Endothelial cell of umbilical vein (primary cell): ENCODE data around the gene METAP1. TPM values are rescaled to one million over a fixed set of nuclear protein-coding genes. Genes with fewer than 3 reads are reported as not detected.
"Not testable (repeated sequence)": the region's sequence is repeated elsewhere in the genome, so short reads cannot be mapped to it uniquely, and the experiment has no call there.

Experiments used
- BruUV-seq: library from RNA; stranded (reverse); fragments of 400-500 nt; replicated peaks from 2 replicates; lab custom pipeline; 2021; lab: Mats Ljungman, UMichigan
- CTCF ChIA-PET: fragments of 300-600, 350-600 bp; sonication (Branson Sonifier 250); formaldehyde crosslinking; loops from one replicate; lab custom pipeline; 2021; ENCODE audit warnings: antibody characterized with exemption, inconsistent platforms; lab: Charles Lee
- POLR2A ChIA-PET: fragments of 300-600, 350-600 bp; sonication (Branson Sonifier 250); formaldehyde crosslinking; loops from one replicate; lab custom pipeline; 2021; ENCODE audit warnings: antibody characterized with exemption, inconsistent platforms; lab: Charles Lee
- DNase-seq: peaks from one replicate; pipeline ENCODE4 v3.0.0-alpha.2; 2011; ENCODE audit warnings: low read depth, low spot score
- FAIRE-seq: peaks from 2 replicates; lab custom pipeline; 2011; peaks lifted over from hg19 to GRCh38; lab: Jason Lieb, UNC
- H2AFZ ChIP-seq: 2 replicates; pipeline ENCODE4 v1.6.0; 2012; ENCODE audit warnings: low read depth, low read length, control low read depth, inconsistent platforms
- H3K27ac ChIP-seq: 2 replicates; pipeline ENCODE4 v1.5.1; 2011; ENCODE audit warnings: low read depth, mild to moderate bottlenecking, control low read depth, low read length, moderate library complexity; ENCODE audit not compliant: insufficient read depth
- H3K27me3 ChIP-seq, 2 experiments: 2 replicates each; pipeline versions ENCODE4 v1.6.0 to v1.6.1; 2011; ENCODE audit warnings: low read length in 2 of 2, mixed read lengths in 1 of 2; ENCODE audit not compliant: control insufficient read depth in 2 of 2, insufficient read depth in 2 of 2
- H3K36me3 ChIP-seq, 2 experiments: 2 replicates in 1 of 2; 3 replicates in 1 of 2; pipeline ENCODE4 v1.5.1; 2011; ENCODE audit warnings: low read length in 2 of 2, mild to moderate bottlenecking in 1 of 2, moderate library complexity in 1 of 2; ENCODE audit not compliant: control insufficient read depth in 2 of 2, insufficient read depth in 2 of 2; ENCODE audit errors: extremely low read depth in 1 of 2
- H3K4me1 ChIP-seq: 3 replicates; pipeline ENCODE4 v1.5.1; 2011; ENCODE audit warnings: mild to moderate bottlenecking, low read length; ENCODE audit not compliant: control insufficient read depth, insufficient read depth; ENCODE audit errors: extremely low read depth
- H3K4me2 ChIP-seq: 2 replicates; pipeline ENCODE4 v1.6.1; 2011; ENCODE audit warnings: low read length, control low read depth, mixed read lengths; ENCODE audit not compliant: insufficient read depth
- H3K4me3 ChIP-seq, 3 experiments: fragments of 200-600 bp in 1 of 3; sonication (generic), shearing (Covaris generic) in 1 of 3; replicated peaks in 1 of 3; 2 replicates each; pipeline ENCODE4 v1.5.1; 2011 to 2016; ENCODE audit warnings: control low read depth in 3 of 3, low read length in 3 of 3, mild to moderate bottlenecking in 2 of 3, inconsistent platforms in 1 of 3, low read depth in 1 of 3, moderate library complexity in 1 of 3; ENCODE audit not compliant: insufficient read depth in 1 of 3
- H3K79me2 ChIP-seq: 2 replicates; pipeline ENCODE4 v1.6.0; 2012; ENCODE audit warnings: low read length, inconsistent platforms; ENCODE audit not compliant: control insufficient read depth, insufficient read depth
- H3K9ac ChIP-seq: replicated peaks from 2 replicates; pipeline ENCODE3; 2011; ENCODE audit warnings: low read length, control low read depth; ENCODE audit not compliant: insufficient read depth; ENCODE audit errors: extremely low read depth
- H3K9me1 ChIP-seq: replicated peaks from 3 replicates; pipeline ENCODE4 v1.6.0; 2011; ENCODE audit warnings: mild to moderate bottlenecking, low read length; ENCODE audit not compliant: control insufficient read depth, insufficient read depth; ENCODE audit errors: extremely low read depth
- H3K9me3 ChIP-seq: replicated peaks from 2 replicates; pipeline ENCODE4 v1.5.1; 2012; ENCODE audit warnings: low read length, inconsistent platforms; ENCODE audit not compliant: control insufficient read depth, insufficient read depth
- H4K20me1 ChIP-seq: replicated peaks from 2 replicates; pipeline ENCODE3; 2011; ENCODE audit warnings: mild to moderate bottlenecking, low read length; ENCODE audit not compliant: control insufficient read depth, insufficient read depth; ENCODE audit errors: extremely low read depth
- EZH2 ChIP-seq: IDR thresholded peaks from 2 replicates; pipeline ENCODE4 v1.6.1; 2012; ENCODE audit warnings: borderline replicate concordance, low read depth, mild to moderate bottlenecking, moderate library complexity, low read length, inconsistent platforms; ENCODE audit not compliant: severe bottlenecking
- FOS ChIP-seq: IDR thresholded peaks from 2 replicates; pipeline ENCODE4 v1.6.1; 2011; ENCODE audit warnings: mild to moderate bottlenecking, low read length, moderate library complexity, borderline replicate concordance; ENCODE audit not compliant: insufficient read depth
- GATA2 ChIP-seq: IDR thresholded peaks from 2 replicates; pipeline ENCODE4 v1.7.0; 2011; ENCODE audit warnings: low read depth, mild to moderate bottlenecking, moderate library complexity, mixed read lengths, low read length; ENCODE audit not compliant: insufficient read length, insufficient read depth
- JUN ChIP-seq: IDR thresholded peaks from 2 replicates; pipeline ENCODE4 v1.6.1; 2011; ENCODE audit warnings: borderline replicate concordance, low read depth; ENCODE audit not compliant: insufficient read length, insufficient read depth
- MAX ChIP-seq: IDR thresholded peaks from 2 replicates; pipeline ENCODE4 v1.6.1; 2011; ENCODE audit not compliant: insufficient read depth, insufficient read length
- MYC ChIP-seq: IDR thresholded peaks from one replicate; pipeline ENCODE4 v1.6.1; 2011; ENCODE audit warnings: mild to moderate bottlenecking, low read depth, low read length
- POLR2A ChIP-seq: IDR thresholded peaks from 2 replicates; pipeline ENCODE4 v1.6.1; 2012; ENCODE audit warnings: low read depth, mild to moderate bottlenecking, control low read depth, low read length
- POLR2AphosphoS5 ChIP-seq: IDR thresholded peaks from 2 replicates; pipeline ENCODE4 v1.6.1; 2012; ENCODE audit warnings: low read depth, mild to moderate bottlenecking, control low read depth, low read length, moderate library complexity; ENCODE audit not compliant: insufficient read depth
- dilution Hi-C: fragments of 300-500 bp; cut with MboI; formaldehyde crosslinking; loops from one replicate; pipeline ENCODE4 v1.15.0; 2019; ENCODE audit warnings: low sequenced_read_pairs; ENCODE audit not compliant: extremely low pct_ligation_motif_present
- intact Hi-C: fragments of 100-400 bp; cut with micrococcal nuclease; formaldehyde crosslinking; loops from one replicate; pipeline ENCODE4 v1.10.0; 2022
- polyA plus RNA-seq, 4 experiments: library from polyadenylated mRNA; depleted of rRNA in 3 of 4; stranded (reverse) in 3 of 4; unstranded in 1 of 4; fragments of >200 nt; gene quantifications; 2 replicates each; pipeline versions ENCODE4 v1.2.1 to v1.2.3, GENCODE V29; 2011 to 2012; ENCODE audit warnings: missing spikeins in 1 of 4
- total RNA-seq: library from RNA; stranded (reverse); gene quantifications from 2 replicates; pipeline ENCODE4 v1.2.3, GENCODE V29; 2021
- TF ChIP-seq, protein P1 (sequence below), 2 donors: IDR thresholded peaks; 1 replicate in 1 of 2; 2 replicates in 1 of 2; pipeline ENCODE4 v1.5.1; 2011; ENCODE audit warnings: low read length in 2 of 2, mild to moderate bottlenecking in 2 of 2, moderate library complexity in 2 of 2, control low read depth in 1 of 2, inconsistent platforms in 1 of 2, low read depth in 1 of 2; ENCODE audit not compliant: insufficient read depth in 1 of 2; ENCODE audit errors: extremely low read depth in 1 of 2

METAP1 gene
- total and polyA plus RNA-seq, 2 donors (not counting 3 experiments of a cell fraction or from before 2014, with no cell fraction given) = 26.4 to 39.8 TPM

DNA sequence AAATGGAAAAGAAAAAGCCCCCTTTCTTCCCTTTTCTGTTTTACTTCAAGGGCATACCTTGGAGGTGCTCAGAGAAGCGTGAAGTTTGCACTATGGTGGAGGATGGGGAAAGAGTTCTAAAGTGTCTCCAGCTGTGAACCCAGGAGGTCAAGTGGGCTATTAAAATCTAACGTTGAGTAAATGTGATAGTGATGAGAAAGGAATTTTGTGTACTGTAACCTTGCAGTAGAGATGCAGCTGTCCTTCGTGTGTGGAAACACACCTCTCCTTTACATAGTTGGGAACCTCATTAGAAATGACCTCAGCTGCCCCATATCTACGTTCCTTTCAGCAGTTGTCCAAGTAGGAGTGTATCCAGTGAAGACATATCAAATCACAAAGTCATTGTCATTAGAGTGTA lies 66.6 kb downstream of the METAP1 start:
- H3K4me2 ChIP-seq = no peak overlapping the region
- peaks cover 3 to 5% of the 10 kb centered on the region in 2 experiments for H3K36me3 ChIP-seq
- H3K9me1 ChIP-seq = no peaks in the 10 kb centered on the region
- H3K4me1 ChIP-seq = peaks cover 18% of the 10 kb centered on the region
- FAIRE-seq (no peak), DNase-seq (no peak)
- H3K27ac ChIP-seq = no peak overlapping the region
- TF ChIP-seq JUN = no peak
- no peak for TF ChIP-seq POLR2A
- no peak for TF ChIP-seq EZH2
- TF ChIP-seq GATA2 = no peak
- no peak for TF ChIP-seq FOS
- TF ChIP-seq MAX = no peak
- TF ChIP-seq POLR2AphosphoS5 = no peak
- TF ChIP-seq, protein P1, sequence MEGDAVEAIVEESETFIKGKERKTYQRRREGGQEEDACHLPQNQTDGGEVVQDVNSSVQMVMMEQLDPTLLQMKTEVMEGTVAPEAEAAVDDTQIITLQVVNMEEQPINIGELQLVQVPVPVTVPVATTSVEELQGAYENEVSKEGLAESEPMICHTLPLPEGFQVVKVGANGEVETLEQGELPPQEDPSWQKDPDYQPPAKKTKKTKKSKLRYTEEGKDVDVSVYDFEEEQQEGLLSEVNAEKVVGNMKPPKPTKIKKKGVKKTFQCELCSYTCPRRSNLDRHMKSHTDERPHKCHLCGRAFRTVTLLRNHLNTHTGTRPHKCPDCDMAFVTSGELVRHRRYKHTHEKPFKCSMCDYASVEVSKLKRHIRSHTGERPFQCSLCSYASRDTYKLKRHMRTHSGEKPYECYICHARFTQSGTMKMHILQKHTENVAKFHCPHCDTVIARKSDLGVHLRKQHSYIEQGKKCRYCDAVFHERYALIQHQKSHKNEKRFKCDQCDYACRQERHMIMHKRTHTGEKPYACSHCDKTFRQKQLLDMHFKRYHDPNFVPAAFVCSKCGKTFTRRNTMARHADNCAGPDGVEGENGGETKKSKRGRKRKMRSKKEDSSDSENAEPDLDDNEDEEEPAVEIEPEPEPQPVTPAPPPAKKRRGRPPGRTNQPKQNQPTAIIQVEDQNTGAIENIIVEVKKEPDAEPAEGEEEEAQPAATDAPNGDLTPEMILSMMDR (IDR thresholded peaks at IDR 0.05; ENCODE audit: extremely low read depth in 1 of 2, insufficient read depth in 1 of 2, low read depth in 1 of 2, low read length in 2 of 2) = no peak
- no peak for TF ChIP-seq MYC
- no peaks in the 10 kb centered on the region for H4K20me1 ChIP-seq
- H3K27me3 ChIP-seq = no peaks in the 10 kb centered on the region
- no peak overlapping the region for H3K4me3 ChIP-seq
- ChIA-PET CTCF (no interaction called here), POLR2A (no interaction called here)
- H3K9me3 ChIP-seq = no peaks in the 10 kb centered on the region
- no TSS peak for BruUV-seq
- H3K9ac ChIP-seq = no peak overlapping the region
- no peaks in the 10 kb centered on the region for H3K79me2 ChIP-seq
- intact Hi-C loops (no loop called here), dilution Hi-C loops (no loop called here)
- H2AFZ ChIP-seq = no peak overlapping the region

DNA sequence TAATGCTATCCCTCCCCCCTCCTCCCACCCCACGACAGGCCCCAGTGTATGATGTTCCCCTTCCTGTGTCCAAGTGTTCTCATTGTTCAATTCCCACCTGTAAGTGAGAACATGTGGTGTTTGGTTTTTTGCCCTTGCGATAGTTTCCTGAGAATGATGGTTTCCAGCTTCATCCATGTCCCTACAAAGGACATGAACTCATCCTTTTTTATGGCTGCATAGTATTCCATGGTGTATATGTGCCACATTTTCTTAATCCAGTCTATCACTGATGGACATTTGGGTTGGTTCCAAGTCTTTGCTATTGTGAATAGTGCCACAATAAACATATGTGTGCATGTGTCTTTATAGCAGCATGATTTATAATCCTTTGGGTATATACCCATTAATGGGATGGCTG lies 70.0 kb downstream of the METAP1 start:
- H3K9me1 ChIP-seq, POLR2A ChIA-PET, H3K4me2 ChIP-seq, BruUV-seq, H3K27me3 ChIP-seq, intact Hi-C loops, H3K9ac ChIP-seq, CTCF ChIA-PET, dilution Hi-C loops, FAIRE-seq, DNase-seq, H3K4me3 ChIP-seq, H3K79me2 ChIP-seq, H4K20me1 ChIP-seq, H3K9me3 ChIP-seq, H3K27ac ChIP-seq, H3K36me3 ChIP-seq, H2AFZ ChIP-seq, H3K4me1 ChIP-seq: not testable (repeated sequence)
